HG02623 (cell line): Measurements from ENCODE around the gene DPP3.
A peak's percentile ranks its signal among the peaks of the same experiment; 100 is the strongest.

ENCODE experiments used
- ATAC-seq: cut with Tn5 transposase; IDR thresholded peaks from one replicate; pipeline ENCODE4 v1.9.1; 2021; ENCODE audit warnings: moderate library complexity; ENCODE audit not compliant: unreplicated experiment

DPP3 gene

DNA sequence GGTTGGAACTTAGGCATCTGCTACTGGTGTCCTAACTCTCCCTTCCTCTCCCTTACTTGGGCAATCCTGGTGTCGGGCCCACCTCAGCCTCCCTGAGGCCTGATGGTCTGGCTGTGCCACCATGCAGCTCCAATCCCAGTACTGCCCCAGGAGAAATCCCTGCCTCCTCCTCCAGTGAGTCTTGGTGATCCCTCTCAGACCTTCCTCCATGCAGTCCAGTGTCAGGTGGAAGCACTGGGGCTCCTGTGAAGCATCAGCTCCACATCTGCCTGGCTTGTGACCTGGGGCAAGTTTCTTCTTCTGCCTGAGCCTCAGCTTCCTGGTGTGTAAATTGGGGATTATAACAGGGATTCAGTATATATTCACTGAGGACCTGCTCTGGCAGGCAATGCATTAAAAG, 15.3 kb upstream of the DPP3 start:
- ATAC-seq, result no peak

DNA sequence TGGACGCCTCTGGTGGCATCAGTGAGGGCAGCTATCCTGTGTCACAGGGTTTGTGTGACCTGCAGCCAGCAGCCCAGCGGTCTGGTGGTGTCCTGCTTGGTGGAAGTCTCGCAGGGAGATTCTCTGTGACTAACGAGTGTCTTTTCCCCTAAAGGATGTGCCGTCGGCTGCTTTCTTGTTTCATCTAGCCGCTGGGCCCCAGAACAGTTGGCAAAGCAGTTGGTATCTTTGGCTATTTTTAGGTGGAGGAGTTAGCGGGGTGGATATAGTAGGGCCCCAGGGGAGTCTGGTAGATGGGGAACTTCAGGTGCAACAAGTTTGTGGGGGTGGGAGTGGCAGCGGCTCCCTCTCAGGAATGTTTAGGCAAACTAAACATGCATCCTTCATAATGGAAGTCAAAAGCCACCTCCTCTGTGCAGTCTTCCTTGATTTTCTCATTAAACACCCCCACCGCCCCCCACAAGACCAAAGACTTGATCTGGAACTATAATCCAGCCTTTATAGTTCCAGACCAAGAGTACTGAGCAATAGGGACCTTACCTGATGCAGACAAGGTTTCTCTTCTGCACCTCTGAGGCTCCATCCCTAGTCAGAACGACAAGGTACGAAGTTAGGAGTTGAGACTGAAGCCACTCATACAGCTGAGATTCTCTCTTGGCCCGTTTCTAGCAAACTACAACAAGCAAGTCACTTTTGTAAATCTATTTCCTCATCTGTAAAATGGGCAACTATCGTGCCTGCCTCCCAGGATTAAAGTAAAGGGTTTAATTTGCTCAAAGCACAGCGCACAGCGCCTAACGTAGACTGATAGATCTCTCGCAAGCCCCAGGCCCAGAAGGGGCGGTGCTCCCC, 14.6 kb upstream of the DPP3 start:
- no peak for ATAC-seq

GRCh38 chr11:66466225-66467033, 13.8 kb upstream of the DPP3 start, which contains the start of gene PELI3:
PELI3 (plus strand) TSS chr11:66466905; CDS start chr11:66468129, 1,224 bp downstream.
- peak; percentile 86 for ATAC-seq

- ATAC-seq, result peak; percentile 21
Observed at GRCh38 chr11:66467034-66467659, 13.1 kb upstream of the DPP3 start.

DNA sequence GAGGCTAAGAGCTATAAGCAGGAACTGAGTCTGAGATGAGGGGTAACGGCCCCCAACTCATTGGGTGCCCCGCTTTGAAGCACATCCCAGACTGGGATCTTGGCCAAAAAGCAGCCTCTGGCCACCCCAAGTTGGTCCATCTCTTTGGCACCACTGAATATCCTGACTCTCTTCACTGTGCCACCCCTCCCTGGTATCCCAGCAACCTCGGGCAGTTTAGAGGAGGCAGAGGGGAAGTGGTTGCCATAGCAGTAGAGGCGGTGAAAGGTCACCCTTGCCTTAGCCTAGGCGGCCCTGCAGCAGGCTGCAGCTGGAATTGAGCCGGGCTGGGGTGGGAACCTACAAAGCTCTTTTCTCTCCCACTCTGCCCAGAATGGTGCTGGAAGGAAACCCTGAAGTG, 12.5 kb upstream of the DPP3 start:
- ATAC-seq, result no peak

DNA sequence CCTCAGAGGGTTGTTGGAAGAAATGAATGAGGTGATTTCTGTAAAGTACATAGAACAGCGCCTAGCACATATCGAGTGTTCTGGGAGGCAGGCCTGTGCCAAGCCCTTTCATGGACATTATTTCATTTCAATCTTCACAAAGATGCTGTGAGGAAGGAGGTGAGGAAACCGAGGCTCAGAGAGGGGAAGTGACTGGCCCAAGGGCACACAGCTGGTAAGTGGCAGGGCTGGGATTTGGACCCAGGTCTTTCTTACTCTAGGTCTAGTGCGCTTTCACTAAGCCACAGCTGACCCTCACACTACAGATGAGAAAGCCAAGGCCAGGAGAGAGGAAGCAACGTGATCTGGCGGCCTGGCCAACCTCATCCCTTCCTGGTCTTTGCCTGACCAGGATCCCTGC, 11.5 kb upstream of the DPP3 start:
- no peak for ATAC-seq

DNA sequence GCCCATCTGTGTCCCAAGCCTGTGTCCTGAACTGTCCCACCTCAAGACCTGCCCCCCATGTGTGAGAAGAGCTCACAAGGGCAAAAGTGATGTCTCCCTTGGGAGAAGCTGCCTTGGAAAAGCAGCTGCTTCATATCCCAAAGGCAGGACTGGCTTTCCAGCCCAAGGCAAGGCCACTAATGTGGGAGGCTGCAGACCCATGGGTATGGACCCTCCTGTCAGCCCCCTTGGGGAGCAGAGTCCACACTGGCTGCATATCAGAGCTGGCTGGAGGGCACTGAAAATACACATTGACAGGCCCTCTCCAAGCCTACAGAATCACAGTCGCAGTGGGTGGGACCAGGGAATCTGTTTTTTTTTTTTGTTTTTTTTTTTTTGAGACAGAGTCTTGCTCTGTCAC, 10.8 kb upstream of the DPP3 start:
- no peak for ATAC-seq

DNA sequence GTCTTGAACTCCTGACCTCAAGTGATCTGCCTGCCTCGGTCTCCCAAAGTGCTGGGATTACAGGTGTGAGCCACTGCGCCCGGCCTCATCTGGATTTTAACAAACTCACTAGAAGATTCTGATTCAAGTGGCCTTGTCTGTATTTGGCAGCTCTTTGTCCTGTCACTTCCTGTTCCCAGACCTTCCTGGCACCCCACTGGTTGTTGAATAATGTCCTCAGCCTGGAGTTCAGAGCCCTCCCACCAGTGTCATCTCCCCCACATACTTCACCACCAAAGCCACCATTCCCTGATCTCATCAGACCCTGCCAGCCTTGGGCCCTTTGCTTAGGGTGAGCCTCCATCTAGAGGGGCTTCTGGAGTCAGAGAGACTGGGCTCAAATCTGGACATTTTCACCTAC, 10.2 kb upstream of the DPP3 start:
- ATAC-seq, result no peak

DNA sequence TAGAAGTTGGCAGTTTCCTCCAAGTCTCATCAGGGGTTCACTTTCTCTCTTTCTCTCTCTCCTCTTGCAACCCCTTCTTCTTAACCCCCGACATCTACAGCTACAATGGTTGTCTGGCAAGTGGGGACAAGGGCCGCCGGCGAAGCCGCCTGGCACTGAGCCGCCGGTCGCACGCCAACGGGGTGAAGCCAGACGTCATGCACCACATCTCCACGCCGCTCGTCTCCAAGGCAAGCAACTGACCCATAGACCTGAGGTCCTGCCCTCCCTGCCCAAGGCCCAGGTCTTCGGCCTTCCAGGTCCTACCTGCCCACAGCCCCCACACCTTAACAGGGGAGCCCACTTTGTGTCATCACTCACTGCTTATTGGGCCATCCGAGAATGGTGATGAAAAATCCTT, 9.1 kb upstream of the DPP3 start:
- no peak for ATAC-seq

- ATAC-seq, result no peak
Observed at GRCh38 chr11:66472054-66472453, 8.2 kb upstream of the DPP3 start.

DNA sequence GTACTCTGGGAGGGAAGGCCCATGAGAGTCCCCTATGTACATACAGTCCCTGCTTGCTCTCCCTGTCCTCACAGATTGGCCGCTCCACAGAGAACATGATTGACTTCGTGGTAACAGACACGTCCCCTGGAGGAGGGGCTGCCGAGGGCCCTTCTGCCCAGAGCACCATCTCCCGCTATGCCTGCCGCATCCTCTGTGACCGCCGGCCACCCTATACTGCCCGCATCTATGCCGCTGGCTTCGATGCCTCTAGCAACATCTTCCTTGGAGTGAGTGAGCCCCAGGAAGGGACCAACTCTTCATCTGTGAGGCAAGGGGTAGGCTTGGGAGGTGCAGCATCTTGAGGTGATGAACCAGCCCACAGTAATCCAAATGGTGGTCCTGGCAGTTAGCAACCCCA, 7.1 kb upstream of the DPP3 start:
- no peak for ATAC-seq

DNA sequence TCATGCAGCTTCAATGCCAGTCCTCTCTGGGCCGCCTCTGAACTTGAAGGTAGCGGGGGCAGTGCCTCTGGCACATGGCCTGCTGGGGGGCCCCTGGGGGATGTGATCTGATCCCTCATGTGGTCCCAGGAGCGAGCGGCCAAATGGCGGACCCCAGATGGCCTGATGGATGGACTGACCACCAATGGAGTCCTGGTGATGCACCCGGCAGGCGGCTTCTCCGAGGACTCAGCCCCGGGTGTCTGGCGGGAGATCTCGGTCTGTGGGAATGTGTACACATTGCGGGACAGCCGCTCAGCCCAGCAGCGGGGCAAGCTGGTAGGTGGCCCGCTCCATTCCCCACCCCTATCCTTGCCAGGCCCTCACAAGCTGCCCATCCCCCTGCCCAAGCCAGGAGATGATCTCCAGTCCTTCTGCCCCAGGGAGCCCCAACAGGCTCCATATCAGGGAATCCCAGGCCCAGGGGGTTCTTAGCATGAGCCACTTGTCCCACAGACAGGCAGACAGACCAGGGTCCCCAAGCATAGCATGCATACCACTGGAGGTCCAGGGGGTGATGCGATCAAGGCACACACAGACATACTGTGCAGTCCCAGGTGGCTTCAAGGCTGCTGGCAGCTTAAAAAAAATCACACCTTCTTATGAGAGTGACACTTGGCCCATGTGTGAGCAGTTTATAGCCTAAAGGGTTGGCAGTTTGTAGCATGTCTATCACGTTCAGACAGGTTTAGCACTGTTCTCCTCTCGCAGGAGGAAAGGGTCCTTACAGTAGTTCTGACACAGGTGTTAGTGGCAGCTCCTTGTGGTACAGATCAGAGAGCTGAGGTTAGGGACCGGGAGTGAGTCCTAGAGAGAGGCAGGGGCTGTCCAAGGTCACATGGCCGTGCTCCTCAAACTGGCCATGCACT, 6.4 kb upstream of the DPP3 start:
- ATAC-seq, result no peak

DNA sequence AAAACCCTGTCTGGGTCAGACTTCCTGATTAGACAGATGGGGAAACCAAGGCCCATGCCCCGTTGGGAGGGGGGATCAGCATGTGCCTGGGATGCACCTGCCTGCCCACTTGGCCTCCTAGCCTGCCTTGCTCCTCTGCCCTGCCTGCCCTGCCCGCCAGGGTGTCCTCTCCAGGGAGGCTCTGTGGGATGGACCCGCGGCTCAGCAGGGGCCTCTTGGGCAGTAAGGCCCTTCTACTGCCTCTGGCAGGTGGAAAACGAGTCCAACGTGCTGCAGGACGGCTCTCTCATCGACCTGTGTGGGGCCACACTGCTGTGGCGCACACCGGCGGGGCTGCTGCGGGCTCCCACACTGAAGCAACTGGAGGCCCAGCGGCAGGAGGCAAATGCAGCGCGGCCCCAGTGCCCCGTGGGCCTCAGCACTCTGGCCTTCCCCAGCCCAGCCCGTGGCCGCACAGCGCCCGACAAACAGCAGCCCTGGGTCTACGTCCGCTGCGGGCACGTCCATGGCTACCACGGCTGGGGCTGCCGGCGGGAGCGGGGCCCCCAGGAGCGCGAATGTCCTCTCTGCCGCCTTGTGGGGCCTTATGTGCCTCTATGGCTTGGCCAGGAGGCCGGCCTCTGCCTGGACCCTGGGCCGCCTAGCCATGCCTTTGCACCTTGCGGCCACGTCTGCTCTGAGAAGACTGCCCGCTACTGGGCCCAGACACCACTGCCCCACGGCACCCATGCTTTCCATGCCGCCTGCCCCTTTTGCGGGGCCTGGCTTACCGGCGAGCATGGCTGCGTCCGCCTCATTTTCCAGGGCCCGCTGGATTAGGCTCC, 4.7 kb upstream of the DPP3 start:
- ATAC-seq, result no peak

DNA sequence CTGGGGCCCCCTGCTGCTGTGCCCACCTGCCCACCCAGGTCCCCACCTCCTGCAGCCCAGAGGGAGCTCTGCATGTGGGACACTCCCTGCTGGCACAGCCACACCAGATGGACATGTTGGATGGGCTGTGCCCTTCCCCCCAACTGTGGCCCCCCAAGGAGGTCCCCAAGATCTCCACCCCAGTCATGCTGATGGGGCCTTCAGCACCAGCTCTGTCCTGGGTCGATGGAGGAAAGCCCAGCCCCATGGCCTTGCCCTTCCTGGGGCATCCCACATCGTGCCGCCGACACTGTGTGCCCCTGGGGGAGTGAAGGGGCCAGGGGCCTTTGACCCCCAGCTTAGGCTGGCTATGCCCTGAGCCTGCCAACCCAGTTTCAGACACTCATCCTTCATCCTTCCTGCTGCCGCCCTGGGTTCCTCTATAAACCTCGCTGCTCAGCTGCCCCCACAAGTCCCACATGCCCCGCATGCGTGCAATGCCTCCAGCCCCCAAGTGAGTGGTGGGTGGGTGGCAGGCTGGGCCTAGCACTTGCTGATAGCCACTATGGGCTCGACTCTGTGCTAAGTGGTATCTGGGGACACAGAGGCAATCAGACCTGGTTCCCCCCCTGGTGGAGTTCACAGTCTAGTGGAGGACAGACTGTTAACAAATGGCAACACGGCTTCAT, 3.9 kb upstream of the DPP3 start:
- no peak for ATAC-seq

DNA sequence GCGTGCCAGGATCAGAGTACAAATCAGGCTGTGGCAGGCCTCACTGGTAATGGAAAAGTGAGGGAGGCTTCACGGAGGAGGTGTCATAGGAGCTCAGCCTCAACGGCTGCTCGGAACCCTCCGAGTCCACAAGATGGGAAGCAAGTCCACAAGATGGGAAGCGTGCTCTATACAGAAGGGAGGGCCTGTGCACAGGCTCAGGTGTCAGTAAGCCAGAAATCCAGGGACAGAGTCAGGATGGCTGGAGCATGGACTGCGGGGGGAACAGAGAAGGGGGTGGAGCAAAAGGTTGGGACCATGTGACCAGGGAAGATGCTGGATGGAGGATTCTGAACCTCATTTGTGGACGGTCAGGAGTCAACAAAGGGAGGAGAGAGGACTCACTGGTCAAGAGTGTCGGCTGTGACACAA, 3.4 kb upstream of the DPP3 start:
- ATAC-seq, result no peak

DNA sequence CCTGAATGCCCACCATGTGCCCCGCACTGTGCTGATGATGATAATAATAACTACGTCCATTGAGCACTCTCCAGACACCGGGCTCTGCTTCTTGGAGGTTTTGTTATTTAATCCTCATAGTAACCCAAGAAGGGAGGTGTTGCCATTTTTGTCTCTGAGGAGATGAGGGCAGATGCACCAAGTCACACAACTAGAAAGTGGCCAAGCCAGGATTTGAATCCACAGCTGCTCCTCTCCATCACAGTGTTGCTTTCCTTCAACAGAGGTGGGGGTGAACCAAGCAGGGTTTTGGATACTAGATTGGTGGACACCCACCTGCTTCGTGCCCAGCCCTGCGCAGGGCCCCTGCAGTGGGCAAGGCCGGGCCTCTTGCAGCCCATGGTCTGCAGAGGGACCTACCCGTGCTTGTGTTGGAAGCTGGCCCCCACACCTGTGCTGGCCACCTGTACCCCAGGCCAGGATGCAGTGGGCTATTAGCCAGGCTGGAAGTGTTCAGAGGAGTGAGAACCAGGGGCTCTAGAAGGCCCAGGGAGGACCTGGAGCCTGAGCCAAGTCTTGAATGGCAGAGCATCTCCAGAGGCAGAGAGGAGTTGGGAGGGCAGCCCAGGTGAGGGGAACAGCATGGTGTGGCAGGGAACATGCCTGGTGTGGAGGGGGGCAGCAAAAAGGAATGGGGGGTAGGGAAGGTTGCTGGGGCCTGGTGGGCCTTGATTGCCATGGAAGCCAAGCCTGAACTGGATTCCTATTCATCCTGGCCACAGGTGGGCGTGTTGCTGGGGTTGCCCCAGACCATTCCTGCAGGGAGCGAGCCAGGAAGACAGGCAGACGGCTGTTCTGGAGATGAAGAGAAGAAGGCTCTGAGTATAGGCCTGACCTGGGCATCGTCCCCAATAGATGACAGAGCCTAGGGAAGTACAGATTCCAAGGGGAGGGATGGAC, 2.7 kb upstream of the DPP3 start:
- ATAC-seq, result no peak

- no peak for ATAC-seq
Observed at GRCh38 chr11:66478729-66479393, 1.4 kb upstream of the DPP3 start.
